Neural cell (in vitro differentiated cells): ENCODE data around the gene PKHD1. TPM values are rescaled to one million over a fixed set of nuclear protein-coding genes. Genes with fewer than 3 reads are reported as not detected.

Source experiments
- H2AFZ ChIP-seq: fragments of 200-600, 300-800 bp; sonication (generic), shearing (Covaris generic); 2 replicates; pipeline ENCODE4 v1.6.0; 2014; ENCODE audit warnings: low read depth, mild to moderate bottlenecking, antibody characterized with exemption, low read length, moderate library complexity
- H3F3A ChIP-seq: fragments of 200-600 bp; shearing (Covaris generic); 2 replicates; pipeline ENCODE4 v1.6.1; 2016; ENCODE audit warnings: mild to moderate bottlenecking, moderate library complexity, mixed read lengths, antibody characterized with exemption, low read length; ENCODE audit not compliant: insufficient read depth, poor library complexity, severe bottlenecking
- H3K27ac ChIP-seq: fragments of 200-600, 300-800 bp; sonication (generic), shearing (Covaris generic); 2 replicates; pipeline ENCODE4 v1.5.1; 2014; ENCODE audit warnings: mild to moderate bottlenecking, low read length, moderate library complexity
- H3K27me3 ChIP-seq: fragments of 300-800, 200-600 bp; sonication (generic), shearing (Covaris generic); 2 replicates; pipeline ENCODE4 v1.6.0; 2014; ENCODE audit warnings: mild to moderate bottlenecking, low read depth, low read length, moderate library complexity; ENCODE audit not compliant: insufficient read depth
- H3K36me3 ChIP-seq: fragments of 300-800, 200-600 bp; sonication (generic), shearing (Covaris generic); 2 replicates; pipeline ENCODE4 v1.5.1; 2014; ENCODE audit warnings: mild to moderate bottlenecking, antibody characterized with exemption, low read length, moderate library complexity; ENCODE audit not compliant: insufficient read depth
- H3K4me2 ChIP-seq: fragments of 300-800, 200-600 bp; sonication (generic), shearing (Covaris generic); 2 replicates; pipeline ENCODE4 v1.6.0; 2014; ENCODE audit warnings: mild to moderate bottlenecking, low read length
- H3K4me3 ChIP-seq: fragments of 300-800, 200-600 bp; sonication (generic), shearing (Covaris generic); 2 replicates; pipeline ENCODE4 v1.5.1; 2014; ENCODE audit warnings: mild to moderate bottlenecking, low read length, moderate library complexity
- H3K79me2 ChIP-seq: fragments of 200-600 bp; shearing (Covaris generic); replicated peaks from 2 replicates; pipeline ENCODE4 v1.6.0; 2014; ENCODE audit warnings: mild to moderate bottlenecking, low read length, moderate library complexity; ENCODE audit not compliant: insufficient read depth
- H3K9ac ChIP-seq: fragments of 300-800, 200-600 bp; sonication (generic), shearing (Covaris generic); 2 replicates; pipeline ENCODE4 v1.6.1; 2016; ENCODE audit warnings: mild to moderate bottlenecking, low read length, mixed read lengths
- H3K9me2 ChIP-seq: fragments of 200-600 bp; shearing (Covaris generic); 2 replicates; pipeline ENCODE4 v1.6.1; 2016; ENCODE audit warnings: mild to moderate bottlenecking, low read length, mixed read lengths; ENCODE audit not compliant: insufficient read depth
- H3K9me3 ChIP-seq: fragments of 200-600, 300-800 bp; sonication (generic), shearing (Covaris generic); 2 replicates; pipeline ENCODE4 v1.6.1; 2016; ENCODE audit warnings: mild to moderate bottlenecking, mixed run types, low read length, moderate library complexity, mixed read lengths
- H4K20me1 ChIP-seq: fragments of 200-600 bp; shearing (Covaris generic); 2 replicates; pipeline ENCODE4 v1.6.1; 2016; ENCODE audit warnings: mild to moderate bottlenecking, mixed run types; ENCODE audit not compliant: insufficient read depth
- EP300 ChIP-seq: fragments of 450-650 bp; conservative IDR thresholded peaks from 2 replicates; pipeline ENCODE4 v1.6.1; 2014; ENCODE audit warnings: antibody characterized with exemption, mild to moderate bottlenecking, moderate library complexity; ENCODE audit not compliant: poor library complexity, severe bottlenecking
- EZH2 ChIP-seq: fragments of 200-600, 300-800 bp; shearing (Covaris generic), sonication (generic); IDR thresholded peaks from 2 replicates; pipeline ENCODE4 v1.6.1; 2014; ENCODE audit warnings: antibody characterized with exemption, low read length, borderline replicate concordance, mild to moderate bottlenecking; ENCODE audit not compliant: insufficient read depth, poor library complexity, severe bottlenecking
- MXI1 ChIP-seq: fragments of 450-650 bp; conservative IDR thresholded peaks from 2 replicates; pipeline ENCODE4 v1.6.1; 2014; ENCODE audit warnings: antibody characterized with exemption, mild to moderate bottlenecking; ENCODE audit not compliant: poor library complexity, severe bottlenecking
- POLR2AphosphoS5 ChIP-seq: IDR thresholded peaks from 2 replicates; pipeline ENCODE4 v1.6.1; 2012
- RAD21 ChIP-seq: fragments of 450-650 bp; conservative IDR thresholded peaks from 2 replicates; pipeline ENCODE4 v1.6.1; 2014; ENCODE audit warnings: antibody characterized with exemption, mild to moderate bottlenecking, moderate library complexity
- SMC3 ChIP-seq: fragments of 450-650 bp; conservative IDR thresholded peaks from 2 replicates; pipeline ENCODE4 v1.6.1; 2014; ENCODE audit warnings: antibody characterized with exemption, mild to moderate bottlenecking, moderate library complexity; ENCODE audit not compliant: poor library complexity
- TAF1 ChIP-seq: IDR thresholded peaks from 2 replicates; pipeline ENCODE4 v1.6.1; 2012; ENCODE audit warnings: low read depth
- polyA plus RNA-seq: library from polyadenylated mRNA; depleted of rRNA; stranded (reverse); fragments of >200 nt; gene quantifications from 2 replicates; pipeline ENCODE4 v1.2.3, GENCODE V29; 2014
- TF ChIP-seq, protein P1 (sequence below): fragments of 450-650 bp; IDR thresholded peaks from 2 replicates; pipeline ENCODE4 v1.5.1; 2014; ENCODE audit warnings: antibody characterized with exemption, mild to moderate bottlenecking, moderate library complexity; ENCODE audit not compliant: poor library complexity, severe bottlenecking
- TF ChIP-seq, protein P2 (sequence below): IDR thresholded peaks from 2 replicates; pipeline ENCODE4 v1.6.1; 2012; ENCODE audit warnings: borderline replicate concordance

PKHD1 gene
- polyA plus RNA-seq, 1 donor from 2014 or later = not detected

DNA sequence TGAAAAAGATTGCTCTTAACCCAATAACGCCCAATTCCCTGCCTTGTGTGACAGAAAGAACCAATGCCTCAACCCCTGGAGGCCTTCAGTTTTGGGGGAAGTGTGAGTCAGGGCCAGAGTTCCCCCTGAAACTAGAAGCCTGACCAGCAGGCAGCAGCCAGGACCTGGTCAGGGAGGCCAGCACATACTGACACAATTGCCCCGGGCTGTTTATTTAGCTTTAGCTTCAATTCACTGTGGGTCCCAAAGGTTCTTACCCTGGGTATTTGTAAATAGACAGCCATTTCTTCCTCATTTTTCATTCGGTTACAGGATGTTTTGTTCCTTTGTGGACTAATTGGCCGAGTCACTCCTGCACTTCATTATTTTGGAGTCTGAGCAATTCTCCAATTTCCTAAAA lies 195.6 kb downstream of the PKHD1 start:
- Histone ChIP-seq H3K4me2 (no peak overlapping the region), H3K9ac (no peak overlapping the region), H3K36me3 (no peaks in the 10 kb centered on the region), H3F3A (no peaks in the 10 kb centered on the region), H3K9me2 (no peaks in the 10 kb centered on the region), H3K27ac (no peak overlapping the region), H3K79me2 (no peaks in the 10 kb centered on the region), H4K20me1 (no peaks in the 10 kb centered on the region), H3K4me3 (no peak overlapping the region), H3K9me3 (no peaks in the 10 kb centered on the region), H2AFZ (no peak overlapping the region), H3K27me3 (no peaks in the 10 kb centered on the region)
- TF ChIP-seq POLR2AphosphoS5 (no peak), MXI1 (no peak), SMC3 (no peak), RAD21 (no peak), EZH2 (no peak), TAF1 (no peak), EP300 (no peak)
- TF ChIP-seq, protein P1, sequence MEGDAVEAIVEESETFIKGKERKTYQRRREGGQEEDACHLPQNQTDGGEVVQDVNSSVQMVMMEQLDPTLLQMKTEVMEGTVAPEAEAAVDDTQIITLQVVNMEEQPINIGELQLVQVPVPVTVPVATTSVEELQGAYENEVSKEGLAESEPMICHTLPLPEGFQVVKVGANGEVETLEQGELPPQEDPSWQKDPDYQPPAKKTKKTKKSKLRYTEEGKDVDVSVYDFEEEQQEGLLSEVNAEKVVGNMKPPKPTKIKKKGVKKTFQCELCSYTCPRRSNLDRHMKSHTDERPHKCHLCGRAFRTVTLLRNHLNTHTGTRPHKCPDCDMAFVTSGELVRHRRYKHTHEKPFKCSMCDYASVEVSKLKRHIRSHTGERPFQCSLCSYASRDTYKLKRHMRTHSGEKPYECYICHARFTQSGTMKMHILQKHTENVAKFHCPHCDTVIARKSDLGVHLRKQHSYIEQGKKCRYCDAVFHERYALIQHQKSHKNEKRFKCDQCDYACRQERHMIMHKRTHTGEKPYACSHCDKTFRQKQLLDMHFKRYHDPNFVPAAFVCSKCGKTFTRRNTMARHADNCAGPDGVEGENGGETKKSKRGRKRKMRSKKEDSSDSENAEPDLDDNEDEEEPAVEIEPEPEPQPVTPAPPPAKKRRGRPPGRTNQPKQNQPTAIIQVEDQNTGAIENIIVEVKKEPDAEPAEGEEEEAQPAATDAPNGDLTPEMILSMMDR = no peak
- TF ChIP-seq, protein P2, sequence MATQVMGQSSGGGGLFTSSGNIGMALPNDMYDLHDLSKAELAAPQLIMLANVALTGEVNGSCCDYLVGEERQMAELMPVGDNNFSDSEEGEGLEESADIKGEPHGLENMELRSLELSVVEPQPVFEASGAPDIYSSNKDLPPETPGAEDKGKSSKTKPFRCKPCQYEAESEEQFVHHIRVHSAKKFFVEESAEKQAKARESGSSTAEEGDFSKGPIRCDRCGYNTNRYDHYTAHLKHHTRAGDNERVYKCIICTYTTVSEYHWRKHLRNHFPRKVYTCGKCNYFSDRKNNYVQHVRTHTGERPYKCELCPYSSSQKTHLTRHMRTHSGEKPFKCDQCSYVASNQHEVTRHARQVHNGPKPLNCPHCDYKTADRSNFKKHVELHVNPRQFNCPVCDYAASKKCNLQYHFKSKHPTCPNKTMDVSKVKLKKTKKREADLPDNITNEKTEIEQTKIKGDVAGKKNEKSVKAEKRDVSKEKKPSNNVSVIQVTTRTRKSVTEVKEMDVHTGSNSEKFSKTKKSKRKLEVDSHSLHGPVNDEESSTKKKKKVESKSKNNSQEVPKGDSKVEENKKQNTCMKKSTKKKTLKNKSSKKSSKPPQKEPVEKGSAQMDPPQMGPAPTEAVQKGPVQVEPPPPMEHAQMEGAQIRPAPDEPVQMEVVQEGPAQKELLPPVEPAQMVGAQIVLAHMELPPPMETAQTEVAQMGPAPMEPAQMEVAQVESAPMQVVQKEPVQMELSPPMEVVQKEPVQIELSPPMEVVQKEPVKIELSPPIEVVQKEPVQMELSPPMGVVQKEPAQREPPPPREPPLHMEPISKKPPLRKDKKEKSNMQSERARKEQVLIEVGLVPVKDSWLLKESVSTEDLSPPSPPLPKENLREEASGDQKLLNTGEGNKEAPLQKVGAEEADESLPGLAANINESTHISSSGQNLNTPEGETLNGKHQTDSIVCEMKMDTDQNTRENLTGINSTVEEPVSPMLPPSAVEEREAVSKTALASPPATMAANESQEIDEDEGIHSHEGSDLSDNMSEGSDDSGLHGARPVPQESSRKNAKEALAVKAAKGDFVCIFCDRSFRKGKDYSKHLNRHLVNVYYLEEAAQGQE = no peak

DNA sequence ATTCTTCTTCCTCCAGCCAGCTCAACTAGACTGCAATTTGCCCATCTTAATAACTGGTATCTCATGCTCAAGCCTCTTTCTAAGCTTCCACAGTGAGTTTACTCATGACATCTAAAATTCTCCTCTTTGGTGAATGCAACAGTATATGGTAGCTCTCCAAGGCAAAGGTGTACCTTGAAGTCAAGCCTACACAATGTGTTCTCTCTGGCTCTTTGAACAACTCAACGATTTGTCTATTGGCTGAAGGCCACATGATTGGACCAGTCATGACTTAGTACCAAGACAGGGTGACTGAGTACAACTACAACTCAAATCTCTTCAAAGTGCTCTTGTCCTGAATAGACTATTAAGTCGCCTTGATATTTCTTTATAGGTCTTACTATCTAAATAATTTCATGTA lies 199.6 kb downstream of the PKHD1 start:
- TF ChIP-seq EP300 (no peak), RAD21 (no peak), EZH2 (no peak), SMC3 (no peak), MXI1 (no peak), POLR2AphosphoS5 (no peak), TAF1 (no peak)
- TF ChIP-seq, protein P1 = no peak
- TF ChIP-seq, protein P2 = no peak
- Histone ChIP-seq H3K9me2 (no peaks in the 10 kb centered on the region), H4K20me1 (no peaks in the 10 kb centered on the region), H2AFZ (no peak overlapping the region), H3K9ac (no peak overlapping the region), H3K4me2 (no peak overlapping the region), H3K27me3 (no peaks in the 10 kb centered on the region), H3K27ac (no peak overlapping the region), H3K9me3 (no peaks in the 10 kb centered on the region), H3K36me3 (no peaks in the 10 kb centered on the region), H3K79me2 (no peaks in the 10 kb centered on the region), H3K4me3 (no peak overlapping the region), H3F3A (no peaks in the 10 kb centered on the region)
